ENCODE results near the gene MEGF11. TPM values are rescaled to one million over a fixed set of nuclear protein-coding genes. Genes with fewer than 3 reads are reported as not detected.

MEGF11 gene
- total RNA-seq, 1 experiment from 2014 or later, result not detected

GRCh38 chr15:66076591-66077319, 176.8 kb downstream of the MEGF11 start:
- H3K79me2 ChIP-seq (ENCODE audit: low read length), result no peaks in the 10 kb centered on the region
- ChIA-PET CTCF (no interaction called here), POLR2A (ENCODE audit: unreplicated experiment) (no interaction called here)
- no peaks in the 10 kb centered on the region for H3K9me3 ChIP-seq (ENCODE audit: low read length)
- TF ChIP-seq EZH2 (IDR thresholded peaks at IDR 0.05; ENCODE audit: low read length, unreplicated experiment) (no peak), CTCF (conservative IDR thresholded peaks at IDR 0.05; ENCODE audit: low read depth, low read length) (no peak), EZH2phosphoT487 (IDR thresholded peaks at IDR 0.05; ENCODE audit: borderline replicate concordance, low read length) (no peak)
- no peaks in the 10 kb centered on the region for H3K4me1 ChIP-seq (ENCODE audit: insufficient read depth, low read length)
- ATAC-seq, result no peak
- no peak overlapping the region for H3K4me3 ChIP-seq (ENCODE audit: low read length)
- no peaks in the 10 kb centered on the region for H4K20me1 ChIP-seq (ENCODE audit: low read length)
- no peaks in the 10 kb centered on the region for H3K36me3 ChIP-seq (ENCODE audit: low read depth, low read length)
- intact Hi-C loops (cut with micrococcal nuclease), result no loop called here
- no peaks in the 10 kb centered on the region for H3K27me3 ChIP-seq (ENCODE audit: low read length)
- no peaks in the 10 kb centered on the region for H3K9me2 ChIP-seq (replicated peaks; ENCODE audit: low read length)
- no peak overlapping the region for H3K4me2 ChIP-seq (ENCODE audit: low read length)
- H2AFZ ChIP-seq (ENCODE audit: low read length), result no peak overlapping the region
- no peak for DNase-seq
- BruUV-seq (replicated peaks), result no TSS peak
- no peaks in the 10 kb centered on the region for H3F3A ChIP-seq (ENCODE audit: low read length, unreplicated experiment)
- no peak overlapping the region for H3K9ac ChIP-seq (ENCODE audit: low read length)
- H3K27ac ChIP-seq (ENCODE audit: low read length), result no peak overlapping the region

- Histone ChIP-seq H4K20me1 (ENCODE audit: low read length) (no peaks in the 10 kb centered on the region), H3K27me3 (ENCODE audit: low read length) (no peaks in the 10 kb centered on the region)
- POLR2A ChIA-PET (ENCODE audit: unreplicated experiment), result no interaction called here
Measured at GRCh38 chr15:66075947-66076346, 177.6 kb downstream of the MEGF11 start.

More at GRCh38 chr15:66075947-66076346, 177.6 kb downstream of the MEGF11 start:
- ATAC-seq (no peak), DNase-seq (no peak)
- no peak for TF ChIP-seq EZH2 (IDR thresholded peaks at IDR 0.05; ENCODE audit: low read length, unreplicated experiment)
- no peak for TF ChIP-seq CTCF (conservative IDR thresholded peaks at IDR 0.05; ENCODE audit: low read depth, low read length)
- no peak for TF ChIP-seq EZH2phosphoT487 (IDR thresholded peaks at IDR 0.05; ENCODE audit: borderline replicate concordance, low read length)
- Histone ChIP-seq H3K4me3 (ENCODE audit: low read length) (no peak overlapping the region), H3K4me1 (ENCODE audit: insufficient read depth, low read length) (no peaks in the 10 kb centered on the region), H2AFZ (ENCODE audit: low read length) (no peak overlapping the region), H3K9me2 (replicated peaks; ENCODE audit: low read length) (no peaks in the 10 kb centered on the region), H3K36me3 (ENCODE audit: low read depth, low read length) (no peaks in the 10 kb centered on the region), H3K9ac (ENCODE audit: low read length) (no peak overlapping the region), H3K27ac (ENCODE audit: low read length) (no peak overlapping the region), H3K4me2 (ENCODE audit: low read length) (no peak overlapping the region), H3K79me2 (ENCODE audit: low read length) (no peaks in the 10 kb centered on the region), H3K9me3 (ENCODE audit: low read length) (no peaks in the 10 kb centered on the region), H3F3A (ENCODE audit: low read length, unreplicated experiment) (no peaks in the 10 kb centered on the region)
- no TSS peak for BruUV-seq (replicated peaks)
- CTCF ChIA-PET, result no interaction called here
- intact Hi-C loops (cut with micrococcal nuclease), result no loop called here
